ENCODE data around the gene TIMM22.

TIMM22 gene

DNA sequence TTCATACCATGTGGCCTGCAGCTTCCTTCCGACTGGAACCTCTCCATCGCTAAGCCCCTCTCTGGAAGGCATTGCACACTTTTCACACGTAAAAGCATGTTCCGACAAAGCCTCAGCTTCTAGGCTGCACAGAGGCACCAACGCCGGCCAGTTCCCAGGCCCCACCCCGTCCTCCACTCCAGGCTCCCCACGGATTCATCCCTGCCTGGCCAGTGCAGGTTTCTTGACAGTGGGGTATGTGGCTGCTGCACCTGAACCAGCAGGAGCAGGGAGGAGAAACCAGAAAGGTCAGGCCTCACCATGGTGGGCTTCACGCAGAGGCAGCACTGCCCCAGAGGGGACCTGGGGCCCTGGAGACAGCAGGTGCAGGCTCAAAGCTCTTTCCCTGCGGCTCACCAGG is 14.2 kb downstream of the TIMM22 start:
- TF ChIP-seq YY1 (IDR thresholded peaks at IDR 0.05; ENCODE audit: low read depth) (no peak), TAF1 (IDR thresholded peaks at IDR 0.05; ENCODE audit: low read depth) (no peak), ZBTB7A (IDR thresholded peaks at IDR 0.05; ENCODE audit: low read depth) (no peak), EP300 (IDR thresholded peaks at IDR 0.05; ENCODE audit: borderline replicate concordance) (no peak), NFIC (IDR thresholded peaks at IDR 0.05) (no peak), TCF12 (IDR thresholded peaks at IDR 0.05; ENCODE audit: low read depth) (no peak), CREB1 (IDR thresholded peaks at IDR 0.05; ENCODE audit: low read depth) (no peak), TEAD4 (IDR thresholded peaks at IDR 0.05) (no peak), RAD21 (IDR thresholded peaks at IDR 0.05; ENCODE audit: low read depth) (no peak), CEBPB (IDR thresholded peaks at IDR 0.05) (no peak), EGR1 (IDR thresholded peaks at IDR 0.05) (no peak), FOXM1 (IDR thresholded peaks at IDR 0.05; ENCODE audit: borderline replicate concordance, low read depth) (no peak)
- TF ChIP-seq, protein P1, sequence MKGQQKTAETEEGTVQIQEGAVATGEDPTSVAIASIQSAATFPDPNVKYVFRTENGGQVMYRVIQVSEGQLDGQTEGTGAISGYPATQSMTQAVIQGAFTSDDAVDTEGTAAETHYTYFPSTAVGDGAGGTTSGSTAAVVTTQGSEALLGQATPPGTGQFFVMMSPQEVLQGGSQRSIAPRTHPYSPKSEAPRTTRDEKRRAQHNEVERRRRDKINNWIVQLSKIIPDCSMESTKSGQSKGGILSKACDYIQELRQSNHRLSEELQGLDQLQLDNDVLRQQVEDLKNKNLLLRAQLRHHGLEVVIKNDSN (IDR thresholded peaks at IDR 0.05), result no peak
- TF ChIP-seq, protein P2, sequence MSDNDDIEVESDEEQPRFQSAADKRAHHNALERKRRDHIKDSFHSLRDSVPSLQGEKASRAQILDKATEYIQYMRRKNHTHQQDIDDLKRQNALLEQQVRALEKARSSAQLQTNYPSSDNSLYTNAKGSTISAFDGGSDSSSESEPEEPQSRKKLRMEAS (IDR thresholded peaks at IDR 0.05), result no peak
- TF ChIP-seq, protein P3, sequence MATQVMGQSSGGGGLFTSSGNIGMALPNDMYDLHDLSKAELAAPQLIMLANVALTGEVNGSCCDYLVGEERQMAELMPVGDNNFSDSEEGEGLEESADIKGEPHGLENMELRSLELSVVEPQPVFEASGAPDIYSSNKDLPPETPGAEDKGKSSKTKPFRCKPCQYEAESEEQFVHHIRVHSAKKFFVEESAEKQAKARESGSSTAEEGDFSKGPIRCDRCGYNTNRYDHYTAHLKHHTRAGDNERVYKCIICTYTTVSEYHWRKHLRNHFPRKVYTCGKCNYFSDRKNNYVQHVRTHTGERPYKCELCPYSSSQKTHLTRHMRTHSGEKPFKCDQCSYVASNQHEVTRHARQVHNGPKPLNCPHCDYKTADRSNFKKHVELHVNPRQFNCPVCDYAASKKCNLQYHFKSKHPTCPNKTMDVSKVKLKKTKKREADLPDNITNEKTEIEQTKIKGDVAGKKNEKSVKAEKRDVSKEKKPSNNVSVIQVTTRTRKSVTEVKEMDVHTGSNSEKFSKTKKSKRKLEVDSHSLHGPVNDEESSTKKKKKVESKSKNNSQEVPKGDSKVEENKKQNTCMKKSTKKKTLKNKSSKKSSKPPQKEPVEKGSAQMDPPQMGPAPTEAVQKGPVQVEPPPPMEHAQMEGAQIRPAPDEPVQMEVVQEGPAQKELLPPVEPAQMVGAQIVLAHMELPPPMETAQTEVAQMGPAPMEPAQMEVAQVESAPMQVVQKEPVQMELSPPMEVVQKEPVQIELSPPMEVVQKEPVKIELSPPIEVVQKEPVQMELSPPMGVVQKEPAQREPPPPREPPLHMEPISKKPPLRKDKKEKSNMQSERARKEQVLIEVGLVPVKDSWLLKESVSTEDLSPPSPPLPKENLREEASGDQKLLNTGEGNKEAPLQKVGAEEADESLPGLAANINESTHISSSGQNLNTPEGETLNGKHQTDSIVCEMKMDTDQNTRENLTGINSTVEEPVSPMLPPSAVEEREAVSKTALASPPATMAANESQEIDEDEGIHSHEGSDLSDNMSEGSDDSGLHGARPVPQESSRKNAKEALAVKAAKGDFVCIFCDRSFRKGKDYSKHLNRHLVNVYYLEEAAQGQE (IDR thresholded peaks at IDR 0.05; ENCODE audit: low read depth), result no peak

DNA sequence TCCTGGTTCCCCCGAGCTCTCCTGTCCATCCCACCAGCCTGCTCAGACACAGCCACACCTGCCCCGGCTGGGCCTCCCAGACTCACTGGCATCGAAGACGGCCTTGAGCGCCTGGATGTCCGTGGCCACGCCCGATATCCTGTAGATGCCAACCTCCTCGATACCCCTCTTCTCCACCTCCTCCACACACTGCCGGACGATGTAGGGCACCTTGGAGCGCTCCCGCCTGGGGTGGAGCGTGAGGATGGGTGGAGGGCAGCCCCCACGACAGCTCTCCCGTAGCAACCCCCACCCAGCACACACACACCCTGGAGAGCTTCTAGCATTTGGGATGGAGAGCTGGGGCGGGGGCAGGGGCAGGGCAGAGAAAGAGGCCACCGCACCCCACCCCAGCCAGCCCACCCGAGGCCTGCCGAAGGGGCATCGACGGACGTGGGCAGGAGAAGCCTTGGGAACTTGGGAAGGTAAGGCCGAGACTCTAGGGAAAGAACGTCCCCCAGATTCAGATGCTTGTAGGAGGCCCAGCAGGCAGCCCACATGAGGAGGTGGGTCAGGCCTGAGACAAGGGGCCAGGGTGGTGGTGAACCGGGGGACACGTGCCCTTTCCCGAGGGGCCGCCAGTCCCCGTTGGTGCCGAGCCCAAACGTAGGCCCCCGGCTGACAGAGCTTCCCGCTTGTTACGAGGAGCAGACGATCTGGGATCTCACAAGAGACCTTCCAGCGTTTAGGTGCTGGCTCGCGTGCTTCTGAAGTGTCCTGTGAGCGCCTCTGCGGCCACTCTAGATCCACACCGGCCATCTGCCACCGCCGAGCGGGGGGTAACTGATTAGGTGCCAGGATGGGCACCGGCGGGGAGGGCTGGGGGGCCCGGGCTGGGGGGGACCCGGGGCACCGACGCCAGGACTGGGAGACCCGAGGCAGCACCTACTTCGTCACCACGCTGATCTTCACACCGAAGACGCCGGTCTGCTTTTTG is 15.1 kb downstream of the TIMM22 start:
- no peak for TF ChIP-seq TEAD4 (IDR thresholded peaks at IDR 0.05)
- TF ChIP-seq YY1 (IDR thresholded peaks at IDR 0.05; ENCODE audit: low read depth), result no peak
- no peak for TF ChIP-seq CEBPB (IDR thresholded peaks at IDR 0.05)
- TF ChIP-seq ZBTB7A (IDR thresholded peaks at IDR 0.05; ENCODE audit: low read depth), result no peak
- no peak for TF ChIP-seq NFIC (IDR thresholded peaks at IDR 0.05)
- TF ChIP-seq EP300 (IDR thresholded peaks at IDR 0.05; ENCODE audit: borderline replicate concordance), result no peak
- TF ChIP-seq, protein P1 (IDR thresholded peaks at IDR 0.05), result no peak
- TF ChIP-seq RAD21 (IDR thresholded peaks at IDR 0.05; ENCODE audit: low read depth), result no peak
- TF ChIP-seq CREB1 (IDR thresholded peaks at IDR 0.05; ENCODE audit: low read depth), result no peak
- TF ChIP-seq, protein P3 (IDR thresholded peaks at IDR 0.05; ENCODE audit: low read depth), result no peak
- TF ChIP-seq TCF12 (IDR thresholded peaks at IDR 0.05; ENCODE audit: low read depth), result no peak
- TF ChIP-seq FOXM1 (IDR thresholded peaks at IDR 0.05; ENCODE audit: borderline replicate concordance, low read depth), result no peak
- TF ChIP-seq TAF1 (IDR thresholded peaks at IDR 0.05; ENCODE audit: low read depth), result no peak
- TF ChIP-seq EGR1 (IDR thresholded peaks at IDR 0.05), result no peak
- TF ChIP-seq, protein P2 (IDR thresholded peaks at IDR 0.05), result no peak; the same call in 1 of the 2 replicates

DNA sequence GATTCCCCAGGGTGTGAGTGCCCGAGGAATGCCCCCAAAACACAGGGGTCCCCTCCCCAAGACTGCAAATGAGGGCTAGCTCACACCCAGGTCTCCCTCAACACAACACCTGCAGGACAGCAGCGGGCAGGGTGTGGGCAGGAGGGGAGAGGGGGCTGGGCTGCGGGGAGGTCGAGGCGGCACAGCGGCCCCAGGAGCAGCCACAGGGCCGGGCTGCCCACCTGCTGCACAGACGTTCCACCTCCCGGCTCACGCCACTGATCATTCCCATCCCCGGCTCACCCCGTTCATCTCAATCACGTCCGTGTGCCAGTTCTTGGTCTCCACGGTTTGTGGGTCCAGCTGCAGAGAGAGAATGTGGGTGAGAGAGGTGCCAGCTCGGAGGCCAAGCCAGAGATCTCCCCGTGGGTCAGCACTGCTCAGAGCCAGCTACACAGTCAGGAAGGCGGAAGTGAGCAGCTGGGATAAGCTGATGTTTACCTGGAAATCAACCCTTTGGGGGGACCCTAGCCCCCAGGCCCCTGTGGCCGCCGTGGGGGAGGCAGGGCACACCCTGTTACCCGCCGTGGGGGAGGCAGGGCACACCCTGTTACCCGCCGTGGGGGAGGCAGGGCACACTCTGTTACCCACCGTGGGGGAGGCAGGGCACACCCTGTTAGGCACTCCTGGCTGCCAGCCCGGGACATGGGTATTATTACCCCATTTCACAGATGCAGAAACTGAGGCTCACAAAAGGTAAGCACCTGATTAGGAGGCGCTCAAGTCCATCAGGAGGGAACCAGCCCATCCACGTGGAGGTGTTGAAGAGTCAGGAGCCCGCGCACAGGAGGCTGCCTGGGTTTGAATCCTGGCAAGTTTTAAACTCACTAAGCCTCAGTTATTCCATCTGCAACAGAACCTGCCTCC is 16.1 kb downstream of the TIMM22 start:
- TF ChIP-seq TCF12 (IDR thresholded peaks at IDR 0.05; ENCODE audit: low read depth), result no peak
- no peak for TF ChIP-seq EGR1 (IDR thresholded peaks at IDR 0.05)
- TF ChIP-seq ZBTB7A (IDR thresholded peaks at IDR 0.05; ENCODE audit: low read depth), result no peak
- TF ChIP-seq CREB1 (IDR thresholded peaks at IDR 0.05; ENCODE audit: low read depth), result no peak
- no peak for TF ChIP-seq CEBPB (IDR thresholded peaks at IDR 0.05)
- TF ChIP-seq RAD21 (IDR thresholded peaks at IDR 0.05; ENCODE audit: low read depth), result no peak

DNA sequence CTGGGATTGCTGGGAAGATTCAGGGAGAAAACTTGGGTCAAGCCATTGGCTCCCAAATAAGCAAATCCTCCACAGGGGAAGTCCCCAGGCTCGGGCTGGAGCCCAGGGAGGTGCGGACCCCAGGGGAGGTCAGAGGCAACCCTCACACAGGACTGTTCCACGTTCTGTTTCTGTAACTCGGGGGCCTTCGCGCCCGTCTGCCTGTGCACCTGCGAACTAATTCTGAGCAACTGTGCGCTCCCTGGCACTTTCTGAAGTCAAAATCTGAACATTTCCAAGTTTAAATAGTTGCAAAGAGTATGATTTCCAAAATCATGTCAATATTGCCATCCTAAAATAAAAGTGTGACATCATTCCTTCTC is 16.8 kb downstream of the TIMM22 start:
- TF ChIP-seq YY1 (IDR thresholded peaks at IDR 0.05; ENCODE audit: low read depth), result no peak
- TF ChIP-seq TEAD4 (IDR thresholded peaks at IDR 0.05), result no peak
- no peak for TF ChIP-seq CEBPB (IDR thresholded peaks at IDR 0.05)
- no peak for TF ChIP-seq EP300 (IDR thresholded peaks at IDR 0.05; ENCODE audit: borderline replicate concordance)
- TF ChIP-seq NFIC (IDR thresholded peaks at IDR 0.05), result no peak
- TF ChIP-seq, protein P3 (IDR thresholded peaks at IDR 0.05; ENCODE audit: low read depth), result no peak
- no peak for TF ChIP-seq ZBTB7A (IDR thresholded peaks at IDR 0.05; ENCODE audit: low read depth)
- TF ChIP-seq, protein P1 (IDR thresholded peaks at IDR 0.05), result no peak
- TF ChIP-seq, protein P2 (IDR thresholded peaks at IDR 0.05), result no peak
- TF ChIP-seq EGR1 (IDR thresholded peaks at IDR 0.05), result no peak

Data from Ishikawa (cell line).